Gastrocnemius medialis (tissue), 4 donors: Measurements from ENCODE around the gene PGAP6. TPM values are rescaled to one million over a fixed set of nuclear protein-coding genes. Genes with fewer than 3 reads are reported as not detected.

ENCODE experiments used
- ATAC-seq, 2 donors: fragments of 150-250 bp; one replicate each; pipeline ENCODE4 v1.9.1; 2016
- DNase-seq, 2 donors: peaks; one replicate each; pipeline ENCODE4 v3.0.0-alpha.2; 2019
- H3K27ac ChIP-seq, 4 donors: fragments of 200-600 bp; sonication (generic); 1 replicate in 1 of 4; 2 replicates in 3 of 4; pipeline ENCODE4 v1.5.1; 2016 to 2018; ENCODE audit warnings: mild to moderate bottlenecking in 2 of 4, moderate library complexity in 1 of 4
- H3K27me3 ChIP-seq, 3 donors: fragments of 200-600 bp; sonication (generic) in 2 of 3; 1 replicate in 1 of 3; 2 replicates in 2 of 3; pipeline versions ENCODE4 v1.5.1 to v1.6.0; 2016 to 2019; ENCODE audit warnings: mild to moderate bottlenecking in 1 of 3, moderate library complexity in 1 of 3
- H3K36me3 ChIP-seq, 2 donors: fragments of 200-600 bp; sonication (generic) in 1 of 2; one replicate each; pipeline ENCODE4 v1.5.1; 2017 to 2018
- H3K4me1 ChIP-seq, 2 donors: fragments of 200-600 bp; sonication (generic) in 1 of 2; one replicate each; pipeline ENCODE4 v1.5.1; 2016 to 2017; ENCODE audit warnings: mild to moderate bottlenecking in 2 of 2
- H3K4me3 ChIP-seq, 4 donors: fragments of 200-600 bp; sonication (generic) in 3 of 4; 1 replicate in 1 of 4; 2 replicates in 3 of 4; pipeline ENCODE4 v1.5.1; 2016 to 2019; ENCODE audit warnings: mild to moderate bottlenecking in 2 of 4
- H3K9me3 ChIP-seq, 3 donors: fragments of 200-600 bp; sonication (generic) in 2 of 3; 1 replicate in 1 of 3; 2 replicates in 2 of 3; pipeline ENCODE4 v1.5.1; 2016 to 2019
- CTCF ChIP-seq, 5 experiments: fragments of 450-650 bp in 3 of 5; fragments of 200-600 bp in 2 of 5; sonication (generic) in 2 of 5; IDR thresholded peaks in 4 of 5; conservative IDR thresholded peaks in 1 of 5; 1 replicate in 4 of 5; 2 replicates in 1 of 5; pipeline ENCODE4 v1.5.1; 2016 to 2019; ENCODE audit warnings: antibody characterized with exemption in 5 of 5, mild to moderate bottlenecking in 3 of 5, moderate library complexity in 3 of 5
- POLR2A ChIP-seq, 2 donors: fragments of 450-650 bp; IDR thresholded peaks; one replicate each; pipeline ENCODE4 v1.6.1; 2017; ENCODE audit warnings: antibody characterized with exemption in 2 of 2, mild to moderate bottlenecking in 2 of 2, moderate library complexity in 2 of 2
- in situ Hi-C, 4 donors: fragments of 200-750 bp; cut with MboI; loops; one replicate each; pipeline versions ENCODE4 v1.15.0 to v1.8.0; 2017; ENCODE audit warnings: low sequenced_read_pairs in 4 of 4
- intact Hi-C: fragments of 100-400 bp; cut with DNase I; formaldehyde crosslinking; loops from one replicate; pipeline ENCODE4 v1.15.1; 2023; ENCODE audit warnings: low total_unique reads
- total RNA-seq, 4 donors: library from RNA; depleted of rRNA; stranded (reverse); fragments of >200 nt; gene quantifications; one replicate each; pipeline versions ENCODE4 v1.1.0 to v1.2.3, GENCODE V29; 2016

The PGAP6 gene
- total RNA-seq, 4 donors from 2014 or later, result 31.5 to 63.3 (median 50.8) TPM

- Histone ChIP-seq H3K4me1 (peaks cover 16 to 18% of the 10 kb centered on the region in 2 donors), H3K4me3 (peak overlapping the region; percentile 6 to 64 (median 41)), H3K27ac (peak overlapping the region; percentile 60 to 91 (median 79)), H3K27me3 (no peaks in the 10 kb centered on the region), H3K9me3 (no peaks in the 10 kb centered on the region), H3K36me3 (no peaks in the 10 kb centered on the region)
- ATAC-seq (peak; percentile 34 to 54), DNase-seq (peak; percentile 77)
- peak; percentile 59 to 72 (median 61) for TF ChIP-seq CTCF (IDR thresholded peaks at IDR 0.05 in 4 of 5, conservative IDR thresholded peaks at IDR 0.05 in 1 of 5)
- no peak for TF ChIP-seq POLR2A (IDR thresholded peaks at IDR 0.05)
- in situ Hi-C loops, result no loop called here
- intact Hi-C loops, result no loop called here
These were observed 16.1 kb upstream of the PGAP6 start for GRCh38 chr16:397736-398332.

- ATAC-seq, result no peak
- peak within 1 kb of the TSS; percentile 58 to 75 (median 67) for H3K4me3 ChIP-seq
- no peak for DNase-seq
- peak within 1 kb of the TSS; percentile 60 to 91 (median 79) for H3K27ac ChIP-seq
- peaks cover 13 to 16% of the 10 kb centered on the region in 2 donors for H3K4me1 ChIP-seq
- intact Hi-C loops (no loop called here), in situ Hi-C loops (no loop called here)
- TF ChIP-seq CTCF (IDR thresholded peaks at IDR 0.05 in 4 of 5, conservative IDR thresholded peaks at IDR 0.05 in 1 of 5) (no peak), POLR2A (IDR thresholded peaks at IDR 0.05) (peak in 1 of 2 donors; percentile 31)
- H3K9me3 ChIP-seq, result no peaks in the 10 kb centered on the region
- no peaks in the 10 kb centered on the region for H3K27me3 ChIP-seq
- H3K36me3 ChIP-seq, result no peaks in the 10 kb centered on the region
These were observed 15.4 kb upstream of the PGAP6 start, which contains the start of gene NME4 for GRCh38 chr16:397135-397661. TSS of gene NME4 (plus strand) at chr16:397199. CDS start at chr16:397223, 24 bp downstream.

- ATAC-seq, result no peak
These were observed 14.8 kb upstream of the PGAP6 start for GRCh38 chr16:396605-397004.

GRCh38 chr16:396199-396598 lies 14.4 kb upstream of the PGAP6 start:
- intact Hi-C loops (no loop called here), in situ Hi-C loops (no loop called here)
- Histone ChIP-seq H3K4me3 (peak overlapping the region in 3 of 4 donors; percentile 58 to 61 (median 59)), H3K4me1 (peaks cover 13 to 16% of the 10 kb centered on the region in 2 donors), H3K27ac (peak overlapping the region; percentile 60 to 91 (median 73)), H3K27me3 (no peaks in the 10 kb centered on the region), H3K36me3 (no peaks in the 10 kb centered on the region), H3K9me3 (no peaks in the 10 kb centered on the region)
- ATAC-seq (no peak), DNase-seq (no peak)
- TF ChIP-seq POLR2A (IDR thresholded peaks at IDR 0.05) (no peak), CTCF (IDR thresholded peaks at IDR 0.05 in 4 of 5, conservative IDR thresholded peaks at IDR 0.05 in 1 of 5) (no peak)

More at GRCh38 chr16:396605-397004, 14.8 kb upstream of the PGAP6 start:
- Histone ChIP-seq H3K4me3 (peak overlapping the region; percentile 39 to 61 (median 58)), H3K36me3 (no peaks in the 10 kb centered on the region), H3K27me3 (no peaks in the 10 kb centered on the region), H3K4me1 (peaks cover 13 to 16% of the 10 kb centered on the region in 2 donors), H3K9me3 (no peaks in the 10 kb centered on the region), H3K27ac (peak overlapping the region; percentile 60 to 91 (median 73))
- DNase-seq, result no peak
- intact Hi-C loops, result no loop called here
- in situ Hi-C loops, result no loop called here
- no peak for TF ChIP-seq CTCF (IDR thresholded peaks at IDR 0.05 in 4 of 5, conservative IDR thresholded peaks at IDR 0.05 in 1 of 5)
- TF ChIP-seq POLR2A (IDR thresholded peaks at IDR 0.05), result no peak
